ENCODE results near the gene SLC49A3. TPM values are rescaled to one million over a fixed set of nuclear protein-coding genes. Genes with fewer than 3 reads are reported as not detected.
"Not testable (repeated sequence)": the region's sequence is repeated elsewhere in the genome, so short reads cannot be mapped to it uniquely, and the experiment has no call there.

Gene SLC49A3
- polyA plus RNA-seq, 4 donors, result 3.7 to 7.1 (median 5.0) TPM

- not testable (repeated sequence) for DNase-seq (ENCODE audit: low read depth in 4 of 4, low spot score in 2 of 4)
Measured at GRCh38 chr4:635066-635835, 53.7 kb downstream of the SLC49A3 start.

- no peak for DNase-seq (ENCODE audit: low read depth in 4 of 4, low spot score in 2 of 4)
Measured at GRCh38 chr4:634599-634985, 54.4 kb downstream of the SLC49A3 start.

- no peak for DNase-seq (ENCODE audit: low read depth in 4 of 4, low spot score in 2 of 4)
Measured at GRCh38 chr4:633976-634598, 54.9 kb downstream of the SLC49A3 start.

- DNase-seq (ENCODE audit: low read depth in 4 of 4, low spot score in 2 of 4), result no peak
Measured at GRCh38 chr4:633406-633805, 55.5 kb downstream of the SLC49A3 start.

GRCh38 chr4:632926-633325 lies 56.0 kb downstream of the SLC49A3 start:
- DNase-seq (ENCODE audit: low read depth in 4 of 4, low spot score in 2 of 4), result no peak

GRCh38 chr4:632196-632790 lies 56.7 kb downstream of the SLC49A3 start:
- DNase-seq (ENCODE audit: low read depth in 4 of 4, low spot score in 2 of 4), result no peak

Other genes starting within 250 kb of the SLC49A3 start
- 10 to 100 TPM; 36.2 to 45.5 (median 41.2) TPM for gene ZNF721, start 190.0 kb downstream of the SLC49A3 start, polyA plus RNA-seq (ENCODE audit: insufficient read length in 4 of 4)
- gene PIGG, start 189.9 kb downstream of the SLC49A3 start, polyA plus RNA-seq (ENCODE audit: insufficient read length in 4 of 4), result 10 to 100 TPM; 41.1 to 85.9 (median 65.8) TPM
- under 1 TPM in 2 of 4 donors, not detected in 2; 0.10 to 0.14 TPM for gene TMEM271, start 112.9 kb downstream of the SLC49A3 start, polyA plus RNA-seq (ENCODE audit: insufficient read length in 4 of 4)
- 10 to 100 TPM; 30.0 to 50.5 (median 41.4) TPM for gene PDE6B, start 63.6 kb downstream of the SLC49A3 start, polyA plus RNA-seq (ENCODE audit: insufficient read length in 4 of 4)
- gene ATP5ME, start 14.9 kb downstream of the SLC49A3 start, polyA plus RNA-seq (ENCODE audit: insufficient read length in 4 of 4), result 100 to 1,000 TPM; 267 to 367 (median 284) TPM
- 10 to 100 TPM; 16.3 to 23.6 (median 18.8) TPM for gene MYL5, start 14.6 kb downstream of the SLC49A3 start, polyA plus RNA-seq (ENCODE audit: insufficient read length in 4 of 4)
- 100 to 1,000 TPM in 1 of 4 donors, 10 to 100 TPM in 3; 56.8 to 102 (median 81.9) TPM for gene PCGF3, start 16.7 kb upstream of the SLC49A3 start, polyA plus RNA-seq (ENCODE audit: insufficient read length in 4 of 4)
- gene CPLX1, start 137.0 kb upstream of the SLC49A3 start, polyA plus RNA-seq (ENCODE audit: insufficient read length in 4 of 4), result 1 to 10 TPM; 1.5 to 4.1 (median 3.0) TPM
- 10 to 100 TPM; 47.4 to 91.5 (median 70.5) TPM for gene GAK, start 243.2 kb upstream of the SLC49A3 start, polyA plus RNA-seq (ENCODE audit: insufficient read length in 4 of 4)
- 10 to 100 TPM; 23.1 to 32.3 (median 27.3) TPM for gene TMEM175, start 243.3 kb upstream of the SLC49A3 start, polyA plus RNA-seq (ENCODE audit: insufficient read length in 4 of 4)